Trophoblast cell (in vitro differentiated cells and primary cell): ENCODE data around the gene BAX.

Source experiments
- DNase-seq, 2 donors: peaks; one replicate each; pipeline ENCODE4 v3.0.0-alpha.2; 2016
- H2AFZ ChIP-seq: 2 replicates; pipeline ENCODE4 v1.6.1; 2013; ENCODE audit warnings: low read length, moderate library complexity, mild to moderate bottlenecking; ENCODE audit not compliant: insufficient read depth, poor library complexity
- H2AK5ac ChIP-seq: 2 replicates; pipeline ENCODE4 v1.6.1; 2013; ENCODE audit warnings: mild to moderate bottlenecking, low read length
- H2BK120ac ChIP-seq: 2 replicates; pipeline ENCODE4 v1.6.1; 2013; ENCODE audit warnings: low read length, mild to moderate bottlenecking, moderate library complexity; ENCODE audit not compliant: insufficient read depth, poor library complexity
- H2BK12ac ChIP-seq: 2 replicates; pipeline ENCODE4 v1.6.1; 2013; ENCODE audit warnings: mild to moderate bottlenecking, low read length, moderate library complexity
- H2BK5ac ChIP-seq: 2 replicates; pipeline ENCODE4 v1.6.1; 2013; ENCODE audit warnings: low read length, low read depth, moderate library complexity, mild to moderate bottlenecking; ENCODE audit not compliant: poor library complexity
- H3K14ac ChIP-seq: 2 replicates; pipeline ENCODE4 v1.6.1; 2013; ENCODE audit warnings: mild to moderate bottlenecking, low read length
- H3K18ac ChIP-seq: 2 replicates; pipeline ENCODE4 v1.6.1; 2013; ENCODE audit warnings: mild to moderate bottlenecking, low read length
- H3K23ac ChIP-seq: 2 replicates; pipeline ENCODE4 v1.6.1; 2013; ENCODE audit warnings: low read length
- H3K27ac ChIP-seq: 2 replicates; pipeline ENCODE4 v1.5.1; 2013; ENCODE audit warnings: low read depth, mild to moderate bottlenecking, inconsistent platforms, low read length, moderate library complexity
- H3K27me3 ChIP-seq: 2 replicates; pipeline ENCODE4 v1.6.1; 2013; ENCODE audit warnings: inconsistent platforms, mild to moderate bottlenecking, low read length, moderate library complexity; ENCODE audit not compliant: insufficient read depth
- H3K36me3 ChIP-seq, 2 experiments: 1 replicate in 1 of 2; 2 replicates in 1 of 2; pipeline ENCODE4 v1.6.1; 2013; ENCODE audit warnings: low read length in 2 of 2, mild to moderate bottlenecking in 2 of 2, moderate library complexity in 1 of 2; ENCODE audit not compliant: insufficient read depth in 2 of 2, control insufficient read depth in 1 of 2
- H3K4ac ChIP-seq: 2 replicates; pipeline ENCODE4 v1.6.1; 2013; ENCODE audit warnings: low read depth, mild to moderate bottlenecking, low read length, moderate library complexity
- H3K4me1 ChIP-seq, 2 experiments: 1 replicate in 1 of 2; 2 replicates in 1 of 2; pipeline ENCODE4 v1.6.1; 2013; ENCODE audit warnings: low read length in 2 of 2, mild to moderate bottlenecking in 2 of 2, moderate library complexity in 1 of 2; ENCODE audit not compliant: insufficient read depth in 2 of 2, control insufficient read depth in 1 of 2
- H3K4me2 ChIP-seq: 2 replicates; pipeline ENCODE4 v1.6.1; 2013; ENCODE audit warnings: inconsistent platforms, mild to moderate bottlenecking, low read length, moderate library complexity
- H3K4me3 ChIP-seq: 2 replicates; pipeline ENCODE4 v1.5.1; 2013; ENCODE audit warnings: mild to moderate bottlenecking, low read depth, low read length, inconsistent platforms
- H3K79me1 ChIP-seq: one replicate; pipeline ENCODE4 v1.6.1; 2013; ENCODE audit warnings: low read length
- H3K79me2 ChIP-seq: 2 replicates; pipeline ENCODE4 v1.6.1; 2013; ENCODE audit warnings: low read length, mild to moderate bottlenecking; ENCODE audit not compliant: control insufficient read depth, insufficient read depth, poor library complexity
- H3K9ac ChIP-seq: 2 replicates; pipeline ENCODE4 v1.6.1; 2013; ENCODE audit warnings: mild to moderate bottlenecking, low read length
- H3K9me3 ChIP-seq: 2 replicates; pipeline ENCODE4 v1.6.1; 2013; ENCODE audit warnings: low read depth, mild to moderate bottlenecking, control low read depth, inconsistent platforms, low read length; ENCODE audit not compliant: insufficient read depth
- H4K12ac ChIP-seq: 2 replicates; pipeline ENCODE4 v1.6.1; 2013; ENCODE audit warnings: low read depth, mild to moderate bottlenecking, low read length, moderate library complexity
- H4K8ac ChIP-seq: 2 replicates; pipeline ENCODE4 v1.6.1; 2013; ENCODE audit warnings: low read depth, mild to moderate bottlenecking, low read length, moderate library complexity
- H4K91ac ChIP-seq: one replicate; pipeline ENCODE4 v1.6.1; 2013; ENCODE audit warnings: low read depth, mild to moderate bottlenecking, low read length, moderate library complexity
- WGBS: extraction: QIAGEN DNeasy Blood & Tissue Kit; methylation state at CpG from one replicate; pipeline ENCODE4 v1.1.7; 2013; ENCODE audit warnings: missing lambda C conversion rate; ENCODE audit not compliant: insufficient read length, insufficient coverage; ENCODE audit errors: extremely low coverage; 5-methylcytosine and 5-hydroxymethylcytosine counted together

The BAX gene

DNA sequence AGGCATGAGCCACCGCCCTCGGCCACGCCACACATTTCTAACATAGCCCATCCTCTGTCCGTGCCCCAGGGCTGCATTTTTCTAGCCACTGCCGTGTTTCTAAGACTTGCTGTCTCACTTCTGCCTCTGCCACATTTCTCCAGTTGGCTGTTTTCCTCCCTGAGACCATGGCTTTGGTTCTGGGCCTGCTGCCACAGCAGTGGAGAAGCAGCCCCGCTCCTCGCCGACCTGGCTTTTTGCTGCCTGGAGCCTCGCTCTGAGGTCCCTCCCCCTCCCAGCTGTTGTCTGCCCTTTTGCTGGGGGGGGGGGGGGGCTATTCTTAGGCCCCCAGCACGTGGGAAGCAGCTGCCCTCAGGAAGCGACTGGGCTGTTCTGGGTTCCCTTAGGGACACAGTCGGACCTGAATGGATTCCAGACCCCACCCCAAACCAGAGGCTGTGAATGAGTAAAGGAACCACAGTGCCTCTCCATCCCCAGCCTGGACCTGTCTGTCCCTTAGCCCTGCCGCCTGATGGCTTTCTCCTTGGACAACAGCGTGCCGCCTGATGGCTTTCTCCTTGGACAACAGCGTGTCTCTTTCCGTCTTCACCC, 35.1 kb downstream of the BAX start:
- peak; percentile 98 to 99 for DNase-seq
- no peak overlapping the region for H2BK120ac ChIP-seq
- no peak overlapping the region for H3K23ac ChIP-seq
- peaks cover 42 to 47% of the 10 kb centered on the region in 2 experiments for H3K36me3 ChIP-seq
- no peak overlapping the region for H2BK5ac ChIP-seq
- WGBS, result no CpG with 5 or more reads among the region's 17 CpGs
- H3K4ac ChIP-seq, result no peak overlapping the region
- no peak overlapping the region for H4K8ac ChIP-seq
- H3K27ac ChIP-seq, result peak overlapping the region; percentile 41
- no peak overlapping the region for H2AK5ac ChIP-seq
- H3K4me2 ChIP-seq, result no peak overlapping the region
- H3K4me3 ChIP-seq, result no peak overlapping the region
- H4K91ac ChIP-seq, result no peak overlapping the region
- no peak overlapping the region for H2AFZ ChIP-seq
- H4K12ac ChIP-seq, result no peak overlapping the region
- no peak overlapping the region for H3K9ac ChIP-seq
- H3K27me3 ChIP-seq, result no peaks in the 10 kb centered on the region
- H2BK12ac ChIP-seq, result peak overlapping the region; percentile 12
- H3K14ac ChIP-seq, result no peak overlapping the region
- no peak overlapping the region for H3K18ac ChIP-seq
- no peaks in the 10 kb centered on the region for H3K9me3 ChIP-seq
- peaks cover 18% of the 10 kb centered on the region for H3K79me2 ChIP-seq
- H3K4me1 ChIP-seq, result peaks cover 21 to 28% of the 10 kb centered on the region in 2 experiments
- peaks cover 17% of the 10 kb centered on the region for H3K79me1 ChIP-seq

DNA sequence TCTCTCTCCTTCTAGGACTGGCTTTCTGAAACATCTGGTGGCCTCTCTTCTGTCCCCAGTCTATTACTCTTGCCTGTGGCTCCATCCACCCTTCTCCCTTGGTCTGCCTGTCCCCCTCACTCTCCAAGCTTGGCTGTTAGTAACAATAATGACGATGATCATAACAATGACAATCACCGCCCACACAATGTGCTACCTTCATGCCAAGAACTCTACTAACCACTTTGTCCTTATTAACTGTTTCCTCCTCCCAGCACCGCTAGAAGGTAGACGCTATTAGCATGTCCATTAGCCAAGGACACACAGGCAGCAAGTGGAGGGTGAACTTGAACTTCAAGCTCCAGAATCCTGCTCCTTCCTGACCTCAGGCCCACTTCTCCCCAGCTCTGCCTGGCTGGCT, 35.7 kb downstream of the BAX start:
- H3K18ac ChIP-seq, result no peak overlapping the region
- no peak overlapping the region for H2AK5ac ChIP-seq
- no peak overlapping the region for H3K9ac ChIP-seq
- peaks cover 17% of the 10 kb centered on the region for H3K79me1 ChIP-seq
- peaks cover 18% of the 10 kb centered on the region for H3K79me2 ChIP-seq
- no CpG with 5 or more reads among the region's 4 CpGs for WGBS
- no peak overlapping the region for H2BK5ac ChIP-seq
- H4K91ac ChIP-seq, result no peak overlapping the region
- no peak overlapping the region for H3K14ac ChIP-seq
- H2BK12ac ChIP-seq, result no peak overlapping the region
- H3K23ac ChIP-seq, result no peak overlapping the region
- peaks cover 37 to 41% of the 10 kb centered on the region in 2 experiments for H3K36me3 ChIP-seq
- H3K27me3 ChIP-seq, result no peaks in the 10 kb centered on the region
- no peak overlapping the region for H2AFZ ChIP-seq
- H3K4me3 ChIP-seq, result no peak overlapping the region
- no peak overlapping the region for H3K4me2 ChIP-seq
- no peaks in the 10 kb centered on the region for H3K9me3 ChIP-seq
- no peak overlapping the region for H4K8ac ChIP-seq
- H4K12ac ChIP-seq, result no peak overlapping the region
- H2BK120ac ChIP-seq, result no peak overlapping the region
- H3K27ac ChIP-seq, result no peak overlapping the region
- peak; percentile 55 to 73 for DNase-seq
- H3K4me1 ChIP-seq, result peaks cover 21 to 28% of the 10 kb centered on the region in 2 experiments
- H3K4ac ChIP-seq, result no peak overlapping the region

DNA sequence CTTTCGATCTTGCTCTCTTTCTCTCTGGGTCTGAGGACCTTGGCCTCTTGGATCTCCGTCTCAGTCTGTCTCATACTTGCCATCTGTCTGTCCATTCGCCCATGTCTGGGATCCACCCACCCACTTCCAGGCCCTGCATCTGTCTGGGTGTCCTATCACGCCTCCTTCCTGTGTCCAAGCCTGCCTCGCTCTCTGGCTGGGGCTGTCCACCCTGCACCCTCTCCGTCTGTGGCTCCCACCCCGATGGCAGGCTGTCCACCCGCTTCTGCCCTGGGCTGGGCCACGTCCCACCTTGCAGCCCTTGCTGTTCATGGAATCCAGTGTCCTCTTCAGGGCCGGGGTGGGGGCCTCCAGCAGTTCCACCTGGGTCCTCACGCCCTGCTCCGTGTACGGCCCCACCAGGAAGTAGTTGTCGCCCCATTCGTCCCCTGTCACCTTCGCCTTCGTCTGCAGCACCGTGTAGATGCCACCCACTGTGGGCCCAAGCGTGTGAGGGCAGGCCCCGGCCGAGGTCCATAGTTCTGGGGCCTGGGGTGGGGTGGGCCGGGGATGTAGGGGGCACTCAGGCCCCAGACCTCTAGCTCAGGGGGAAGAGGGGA, 36.4 kb downstream of the BAX start:
- no peak overlapping the region for H3K4me2 ChIP-seq
- H3K14ac ChIP-seq, result no peak overlapping the region
- H2AFZ ChIP-seq, result no peak overlapping the region
- H2BK12ac ChIP-seq, result no peak overlapping the region
- no peak overlapping the region for H2BK5ac ChIP-seq
- H4K8ac ChIP-seq, result no peak overlapping the region
- DNase-seq, result no peak
- no peaks in the 10 kb centered on the region for H3K27me3 ChIP-seq
- peak overlapping the region; percentile 93 for H3K4ac ChIP-seq
- no peak overlapping the region for H3K23ac ChIP-seq
- peak overlapping the region; percentile 33 for H3K4me3 ChIP-seq
- H3K18ac ChIP-seq, result peak overlapping the region; percentile 42
- peaks cover 21 to 28% of the 10 kb centered on the region in 2 experiments for H3K4me1 ChIP-seq
- peak overlapping the region; percentile 19 for H2AK5ac ChIP-seq
- no peaks in the 10 kb centered on the region for H3K9me3 ChIP-seq
- peaks cover 30 to 34% of the 10 kb centered on the region in 2 experiments for H3K36me3 ChIP-seq
- peak overlapping the region; percentile 8 for H4K12ac ChIP-seq
- H2BK120ac ChIP-seq, result no peak overlapping the region
- no peak overlapping the region for H3K9ac ChIP-seq
- no peak overlapping the region for H4K91ac ChIP-seq
- H3K79me2 ChIP-seq, result peaks cover 18% of the 10 kb centered on the region
- no CpG with 5 or more reads among the region's 22 CpGs for WGBS
- H3K27ac ChIP-seq, result no peak overlapping the region
- peaks cover 17% of the 10 kb centered on the region for H3K79me1 ChIP-seq

DNA sequence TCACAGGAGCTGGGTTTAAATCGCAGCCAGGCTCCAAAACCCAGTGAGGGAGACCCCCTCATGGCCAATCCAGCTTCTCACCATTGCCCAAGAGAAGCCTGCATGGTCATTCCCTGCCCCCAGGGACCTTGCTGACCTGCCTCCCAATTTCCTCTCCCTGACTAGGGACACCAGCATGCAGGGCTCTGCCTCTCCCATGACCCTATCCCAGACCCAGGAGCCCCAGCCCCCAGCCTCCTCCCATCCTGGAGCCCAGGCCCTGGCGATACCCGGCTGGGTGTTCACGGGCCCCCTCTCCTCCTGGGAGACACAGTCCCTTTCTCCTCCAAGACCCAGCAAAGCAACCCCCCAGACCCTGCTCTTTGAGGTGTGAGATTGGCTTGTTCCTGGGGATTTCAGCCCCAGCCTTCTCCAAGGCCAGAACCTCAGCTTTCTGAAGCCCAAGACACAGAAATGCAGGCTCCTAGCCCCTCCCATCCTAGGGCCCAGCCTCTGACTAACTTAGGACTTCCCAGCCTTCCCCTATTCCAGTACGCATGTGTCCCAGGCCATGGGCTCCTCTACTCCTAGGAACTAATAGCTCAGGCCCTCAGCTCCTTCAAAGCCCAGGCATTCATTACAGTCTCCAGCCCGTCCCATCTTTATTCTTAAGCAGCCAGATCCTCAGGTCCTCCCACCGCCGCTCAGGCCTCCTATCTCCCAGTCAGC, 37.4 kb downstream of the BAX start:
- Histone ChIP-seq H3K18ac (peak overlapping the region; percentile 81), H3K23ac (no peak overlapping the region), H4K91ac (peak overlapping the region; percentile 70), H3K4me3 (peak overlapping the region; percentile 91), H4K12ac (peak overlapping the region; percentile 66), H2AFZ (peak overlapping the region; percentile 13), H3K9ac (peak overlapping the region; percentile 91), H3K36me3 (peaks cover 23 to 27% of the 10 kb centered on the region in 2 experiments), H3K9me3 (no peaks in the 10 kb centered on the region), H3K4ac (peak overlapping the region; percentile 96), H3K79me1 (peaks cover 17% of the 10 kb centered on the region), H3K79me2 (peaks cover 18% of the 10 kb centered on the region), H4K8ac (peak overlapping the region; percentile 58), H3K27me3 (no peaks in the 10 kb centered on the region), H2AK5ac (peak overlapping the region; percentile 32), H3K27ac (peak overlapping the region; percentile 70), H3K4me2 (peak overlapping the region; percentile 86), H3K4me1 (peaks cover 21 to 28% of the 10 kb centered on the region in 2 experiments), H2BK12ac (no peak overlapping the region), H3K14ac (peak overlapping the region; percentile 80), H2BK5ac (peak overlapping the region; percentile 73), H2BK120ac (peak overlapping the region; percentile 69)
- no CpG with 5 or more reads among the region's 8 CpGs for WGBS
- DNase-seq, result peak; percentile 86
